ENCODE results near the gene CHD2. TPM values are rescaled to one million over a fixed set of nuclear protein-coding genes. Genes with fewer than 3 reads are reported as not detected.
"Not testable (repeated sequence)": the region's sequence is repeated elsewhere in the genome, so short reads cannot be mapped to it uniquely, and the experiment has no call there.

The CHD2 gene
- total RNA-seq, 1 experiment from 2014 or later, result 120 TPM

GRCh38 chr15:93030430-93031102, 130.4 kb downstream of the CHD2 start:
- intact Hi-C loops (cut with micrococcal nuclease; ENCODE audit: unreplicated experiment), result loop anchor here (1.0 to 10.0 kb wide), 4 partner anchors 42 to 1292 kb away; no protein-coding TSS in a partner anchor
- H3K27ac ChIP-seq, result no peak overlapping the region
- H2AFZ ChIP-seq, result no peak overlapping the region
- BruUV-seq (replicated peaks), result no TSS peak
- H3K9me3 ChIP-seq (ENCODE audit: insufficient read depth, low read depth), result no peaks in the 10 kb centered on the region
- H3K36me3 ChIP-seq (ENCODE audit: low read depth), result 0 out of 2 replicates have a peak, but pooled peaks cover 7% of the 10 kb centered on the region
- CTCF ChIA-PET, result interaction anchor here (0.6 to 2.6 kb wide), 5 partner anchors 43 to 1089 kb away, joined by 3 to 25 read pairs (median 4); no protein-coding TSS in a partner anchor
- no peaks in the 10 kb centered on the region for H3K27me3 ChIP-seq (ENCODE audit: insufficient read depth, low read depth)
- peaks cover 16% of the 10 kb centered on the region for H4K20me1 ChIP-seq (ENCODE audit: insufficient read depth)
- no peak overlapping the region for H3K4me2 ChIP-seq
- no peaks in the 10 kb centered on the region for H3K79me2 ChIP-seq (ENCODE audit: low read depth)
- TF ChIP-seq EZH2 (IDR thresholded peaks at IDR 0.05; ENCODE audit: low read depth), result no peak
- TF ChIP-seq, protein P1, sequence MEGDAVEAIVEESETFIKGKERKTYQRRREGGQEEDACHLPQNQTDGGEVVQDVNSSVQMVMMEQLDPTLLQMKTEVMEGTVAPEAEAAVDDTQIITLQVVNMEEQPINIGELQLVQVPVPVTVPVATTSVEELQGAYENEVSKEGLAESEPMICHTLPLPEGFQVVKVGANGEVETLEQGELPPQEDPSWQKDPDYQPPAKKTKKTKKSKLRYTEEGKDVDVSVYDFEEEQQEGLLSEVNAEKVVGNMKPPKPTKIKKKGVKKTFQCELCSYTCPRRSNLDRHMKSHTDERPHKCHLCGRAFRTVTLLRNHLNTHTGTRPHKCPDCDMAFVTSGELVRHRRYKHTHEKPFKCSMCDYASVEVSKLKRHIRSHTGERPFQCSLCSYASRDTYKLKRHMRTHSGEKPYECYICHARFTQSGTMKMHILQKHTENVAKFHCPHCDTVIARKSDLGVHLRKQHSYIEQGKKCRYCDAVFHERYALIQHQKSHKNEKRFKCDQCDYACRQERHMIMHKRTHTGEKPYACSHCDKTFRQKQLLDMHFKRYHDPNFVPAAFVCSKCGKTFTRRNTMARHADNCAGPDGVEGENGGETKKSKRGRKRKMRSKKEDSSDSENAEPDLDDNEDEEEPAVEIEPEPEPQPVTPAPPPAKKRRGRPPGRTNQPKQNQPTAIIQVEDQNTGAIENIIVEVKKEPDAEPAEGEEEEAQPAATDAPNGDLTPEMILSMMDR (conservative IDR thresholded peaks at IDR 0.05), result peak; percentile 89
- H3K4me1 ChIP-seq (replicated peaks; ENCODE audit: insufficient read depth), result no peaks in the 10 kb centered on the region
- no peaks in the 10 kb centered on the region for H3K9me2 ChIP-seq (ENCODE audit: insufficient read depth)
- POLR2A ChIA-PET (ENCODE audit: unreplicated experiment), result no interaction called here
- no peak overlapping the region for H3K4me3 ChIP-seq
- H3F3A ChIP-seq (ENCODE audit: insufficient read depth, low read depth), result peaks cover 38% of the 10 kb centered on the region
- DNase-seq, result peak; percentile 61 to 68

DNA sequence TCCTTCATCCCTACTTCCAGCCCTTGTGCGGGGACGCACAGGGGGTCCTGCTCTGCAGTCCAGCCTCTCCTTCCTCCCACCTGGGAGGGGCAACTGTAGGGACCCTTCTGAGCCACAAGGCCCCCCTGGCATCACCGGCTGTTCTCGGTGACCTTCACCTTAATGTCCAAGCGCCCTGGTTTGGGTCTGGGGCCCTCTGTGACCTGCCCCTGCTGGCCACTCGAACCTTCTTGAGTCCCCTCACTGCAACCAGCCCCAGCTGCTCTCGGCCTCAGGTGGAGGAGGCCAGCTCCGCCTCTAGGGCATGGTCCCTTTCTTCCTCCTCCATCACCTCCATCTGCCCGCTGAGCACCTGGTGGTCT, 131.0 kb downstream of the CHD2 start:
- Histone ChIP-seq H3K4me1 (replicated peaks; ENCODE audit: insufficient read depth) (no peaks in the 10 kb centered on the region), H3K9me3 (ENCODE audit: insufficient read depth, low read depth) (no peaks in the 10 kb centered on the region), H3K4me2 (no peak overlapping the region), H3K9me2 (ENCODE audit: insufficient read depth) (no peaks in the 10 kb centered on the region), H3K79me2 (ENCODE audit: low read depth) (no peaks in the 10 kb centered on the region), H3K4me3 (no peak overlapping the region), H2AFZ (no peak overlapping the region), H3K27ac (no peak overlapping the region), H4K20me1 (ENCODE audit: insufficient read depth) (peaks cover 16% of the 10 kb centered on the region), H3F3A (ENCODE audit: insufficient read depth, low read depth) (peaks cover 34% of the 10 kb centered on the region), H3K36me3 (ENCODE audit: low read depth) (0 out of 2 replicates have a peak, but pooled peaks cover 6% of the 10 kb centered on the region), H3K27me3 (ENCODE audit: insufficient read depth, low read depth) (no peaks in the 10 kb centered on the region)
- BruUV-seq (replicated peaks), result no TSS peak
- intact Hi-C loops (cut with micrococcal nuclease; ENCODE audit: unreplicated experiment), result loop anchor here (2.0 to 10.0 kb wide), 3 partner anchors 42 to 1291 kb away; no protein-coding TSS in a partner anchor
- no peak for DNase-seq
- no peak for TF ChIP-seq EZH2 (IDR thresholded peaks at IDR 0.05; ENCODE audit: low read depth)
- TF ChIP-seq, protein P1 (conservative IDR thresholded peaks at IDR 0.05), result no peak
- POLR2A ChIA-PET (ENCODE audit: unreplicated experiment), result no interaction called here
- CTCF ChIA-PET, result interaction anchor here (2.6 kb wide), 1 partner anchor 1089 kb away, joined by 25 read pairs; no protein-coding TSS in a partner anchor

GRCh38 chr15:93031557-93032384, 131.6 kb downstream of the CHD2 start:
- H3K27ac ChIP-seq; BruUV-seq (replicated peaks); H3K4me1 ChIP-seq (replicated peaks; ENCODE audit: insufficient read depth); H3K79me2 ChIP-seq (ENCODE audit: low read depth); H3K4me2 ChIP-seq; H3K9me3 ChIP-seq (ENCODE audit: insufficient read depth, low read depth); H3K36me3 ChIP-seq (ENCODE audit: low read depth); H3K9me2 ChIP-seq (ENCODE audit: insufficient read depth); H3K27me3 ChIP-seq (ENCODE audit: insufficient read depth, low read depth); POLR2A ChIA-PET (ENCODE audit: unreplicated experiment); H3K4me3 ChIP-seq; DNase-seq; H2AFZ ChIP-seq: not testable (repeated sequence)
- Histone ChIP-seq H3F3A (ENCODE audit: insufficient read depth, low read depth) (peaks cover 28% of the 10 kb centered on the region), H4K20me1 (ENCODE audit: insufficient read depth) (peaks cover 11% of the 10 kb centered on the region)
- intact Hi-C loops (cut with micrococcal nuclease; ENCODE audit: unreplicated experiment), result loop anchor here (2.0 to 10.0 kb wide), 3 partner anchors 41 to 1291 kb away; no protein-coding TSS in a partner anchor
- CTCF ChIA-PET, result interaction anchor here (0.9 to 2.6 kb wide), 2 partner anchors 1088 kb away, joined by 3 to 25 read pairs; no protein-coding TSS in a partner anchor

- H3K4me3 ChIP-seq; H3K4me1 ChIP-seq (replicated peaks; ENCODE audit: insufficient read depth); H3K36me3 ChIP-seq (ENCODE audit: low read depth); BruUV-seq (replicated peaks); H4K20me1 ChIP-seq (ENCODE audit: insufficient read depth); POLR2A ChIA-PET (ENCODE audit: unreplicated experiment); DNase-seq; H3K27me3 ChIP-seq (ENCODE audit: insufficient read depth, low read depth); H3K27ac ChIP-seq; H3K9me2 ChIP-seq (ENCODE audit: insufficient read depth); H2AFZ ChIP-seq; H3K9me3 ChIP-seq (ENCODE audit: insufficient read depth, low read depth); H3K79me2 ChIP-seq (ENCODE audit: low read depth); H3K4me2 ChIP-seq: not testable (repeated sequence)
- intact Hi-C loops (cut with micrococcal nuclease; ENCODE audit: unreplicated experiment), result loop anchor here (5.0 to 10.0 kb wide), 2 partner anchors 942 to 1290 kb away; no protein-coding TSS in a partner anchor
- CTCF ChIA-PET, result interaction anchor here (0.9 kb wide), 1 partner anchor 1088 kb away, joined by 3 read pairs; no protein-coding TSS in a partner anchor
- H3F3A ChIP-seq (ENCODE audit: insufficient read depth, low read depth), result peaks cover 22% of the 10 kb centered on the region
These were observed 132.5 kb downstream of the CHD2 start for GRCh38 chr15:93032515-93033206.
